AG04450 (cell line): ENCODE data around the gene FARP1. TPM values are rescaled to one million over a fixed set of nuclear protein-coding genes. Genes with fewer than 3 reads are reported as not detected.
"Not testable (repeated sequence)": the region's sequence is repeated elsewhere in the genome, so short reads cannot be mapped to it uniquely, and the experiment has no call there.

Experiments
- CTCF ChIA-PET: fragments of 300-600, 350-600 bp; formaldehyde crosslinking; extraction: SDS; loops from one replicate; lab custom pipeline; 2022; ENCODE audit warnings: antibody characterized with exemption, inconsistent platforms; lab: Charles Lee
- POLR2A ChIA-PET: fragments of 350-600 bp; formaldehyde crosslinking; extraction: SDS; loops from one replicate; lab custom pipeline; 2021; ENCODE audit warnings: antibody characterized with exemption, inconsistent platforms; lab: Yijun Ruan, JAX
- DNase-seq: peaks from one replicate; pipeline ENCODE4 v3.0.0-alpha.2; 2011; ENCODE audit warnings: low read depth, low spot score
- H3K27ac ChIP-seq: one replicate; pipeline ENCODE4 v1.5.1; 2012; ENCODE audit warnings: low read depth, low read length, control low read depth
- H3K27me3 ChIP-seq: one replicate; pipeline ENCODE4 v1.6.0; 2012; ENCODE audit warnings: low read length; ENCODE audit not compliant: control insufficient read depth, insufficient read depth
- H3K4me3 ChIP-seq: 2 replicates; pipeline ENCODE4 v1.5.1; 2011; ENCODE audit warnings: mild to moderate bottlenecking, low read depth, low read length, control low read depth
- H3K9me3 ChIP-seq: 2 replicates; pipeline ENCODE4 v1.5.1; 2012; ENCODE audit warnings: low read length; ENCODE audit not compliant: control insufficient read depth, insufficient read depth
- polyA plus RNA-seq: library from polyadenylated mRNA; depleted of rRNA; stranded (reverse); fragments of >200 nt; gene quantifications from 2 replicates; pipeline ENCODE4 v1.2.3, GENCODE V29; 2011
- TF ChIP-seq, protein P1 (sequence below): IDR thresholded peaks from 2 replicates; pipeline ENCODE4 v1.5.1; 2011; ENCODE audit warnings: low read depth, low read length, control low read depth, inconsistent platforms

Gene FARP1
- polyA plus RNA-seq, 1 experiment = 76.4 TPM

DNA sequence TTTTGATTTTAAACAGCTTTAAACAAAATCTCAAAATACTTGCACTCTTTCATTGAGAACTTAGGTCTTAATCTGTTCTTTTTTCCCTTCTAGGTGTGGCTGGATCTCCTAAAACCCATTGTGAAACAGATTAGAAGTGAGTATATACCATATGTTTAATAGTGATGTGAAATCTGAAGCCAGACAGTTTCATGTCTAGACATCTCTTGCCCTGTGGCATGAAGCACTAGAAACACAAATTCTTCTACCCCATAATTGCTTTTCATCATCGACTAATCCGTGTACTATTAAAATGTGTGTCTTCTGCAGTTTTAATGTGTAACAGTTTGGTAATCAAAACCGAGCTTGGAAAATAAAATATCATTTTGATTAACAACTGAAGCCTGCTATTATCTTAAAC lies 222.4 kb downstream of the FARP1 start:
- TF ChIP-seq, protein P1, sequence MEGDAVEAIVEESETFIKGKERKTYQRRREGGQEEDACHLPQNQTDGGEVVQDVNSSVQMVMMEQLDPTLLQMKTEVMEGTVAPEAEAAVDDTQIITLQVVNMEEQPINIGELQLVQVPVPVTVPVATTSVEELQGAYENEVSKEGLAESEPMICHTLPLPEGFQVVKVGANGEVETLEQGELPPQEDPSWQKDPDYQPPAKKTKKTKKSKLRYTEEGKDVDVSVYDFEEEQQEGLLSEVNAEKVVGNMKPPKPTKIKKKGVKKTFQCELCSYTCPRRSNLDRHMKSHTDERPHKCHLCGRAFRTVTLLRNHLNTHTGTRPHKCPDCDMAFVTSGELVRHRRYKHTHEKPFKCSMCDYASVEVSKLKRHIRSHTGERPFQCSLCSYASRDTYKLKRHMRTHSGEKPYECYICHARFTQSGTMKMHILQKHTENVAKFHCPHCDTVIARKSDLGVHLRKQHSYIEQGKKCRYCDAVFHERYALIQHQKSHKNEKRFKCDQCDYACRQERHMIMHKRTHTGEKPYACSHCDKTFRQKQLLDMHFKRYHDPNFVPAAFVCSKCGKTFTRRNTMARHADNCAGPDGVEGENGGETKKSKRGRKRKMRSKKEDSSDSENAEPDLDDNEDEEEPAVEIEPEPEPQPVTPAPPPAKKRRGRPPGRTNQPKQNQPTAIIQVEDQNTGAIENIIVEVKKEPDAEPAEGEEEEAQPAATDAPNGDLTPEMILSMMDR = no peak
- no peak for DNase-seq
- ChIA-PET CTCF (interaction anchor here (0.9 to 2.1 kb wide), 2 partner anchors 17 to 478 kb away, joined by 3 to 4 read pairs; no protein-coding TSS in a partner anchor), POLR2A (no interaction called here)
- H3K27me3 ChIP-seq = no peaks in the 10 kb centered on the region
- H3K4me3 ChIP-seq = no peak overlapping the region
- H3K9me3 ChIP-seq = no peaks in the 10 kb centered on the region
- no peak overlapping the region for H3K27ac ChIP-seq

GRCh38 chr13:98366010-98366409 lies 223.1 kb downstream of the FARP1 start:
- CTCF ChIA-PET = interaction anchor here (2.1 kb wide), 1 partner anchor 477 kb away, joined by 4 read pairs; no protein-coding TSS in a partner anchor
- Histone ChIP-seq H3K27ac (no peak overlapping the region), H3K9me3 (no peaks in the 10 kb centered on the region), H3K27me3 (no peaks in the 10 kb centered on the region), H3K4me3 (no peak overlapping the region)
- TF ChIP-seq, protein P1 = no peak
- POLR2A ChIA-PET = no interaction called here
- no peak for DNase-seq

- no peak for DNase-seq
- H3K9me3 ChIP-seq = no peaks in the 10 kb centered on the region
- CTCF ChIA-PET = interaction anchor here (2.1 kb wide), 1 partner anchor 477 kb away, joined by 4 read pairs; no protein-coding TSS in a partner anchor
- POLR2A ChIA-PET = no interaction called here
- H3K27me3 ChIP-seq = no peaks in the 10 kb centered on the region
- H3K27ac ChIP-seq = no peak overlapping the region
- TF ChIP-seq, protein P1 = no peak
- no peak overlapping the region for H3K4me3 ChIP-seq
These were observed 223.5 kb downstream of the FARP1 start for GRCh38 chr13:98366443-98366842.

- CTCF ChIA-PET = interaction anchor here (2.1 kb wide), 1 partner anchor 476 kb away, joined by 4 read pairs; no protein-coding TSS in a partner anchor
- Histone ChIP-seq H3K4me3 (no peak overlapping the region), H3K27me3 (no peaks in the 10 kb centered on the region), H3K9me3 (no peaks in the 10 kb centered on the region), H3K27ac (no peak overlapping the region)
- POLR2A ChIA-PET = no interaction called here
- TF ChIP-seq, protein P1 = no peak
- no peak for DNase-seq
These were observed 224.1 kb downstream of the FARP1 start for GRCh38 chr13:98366959-98367358.

DNA sequence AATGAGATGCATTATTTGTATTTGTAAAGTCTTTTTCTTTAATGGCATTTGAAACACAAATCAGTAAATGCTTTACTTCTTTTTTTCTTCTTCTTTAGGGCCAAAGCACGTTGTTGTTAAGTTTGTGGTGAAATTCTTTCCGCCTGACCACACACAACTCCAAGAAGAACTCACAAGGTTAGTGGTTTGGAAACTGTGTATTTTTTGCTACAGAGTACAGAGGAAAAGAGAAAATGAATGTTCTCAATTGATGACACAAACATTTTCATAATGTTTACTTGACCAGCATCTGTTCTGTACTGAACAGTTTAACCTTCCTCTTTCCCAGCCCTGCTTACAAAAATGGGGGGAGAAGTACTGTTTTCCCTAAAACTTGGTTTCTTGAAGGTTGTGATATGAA lies 225.1 kb downstream of the FARP1 start:
- TF ChIP-seq, protein P1 = no peak
- Histone ChIP-seq H3K27me3 (no peaks in the 10 kb centered on the region), H3K9me3 (no peaks in the 10 kb centered on the region), H3K4me3 (no peak overlapping the region), H3K27ac (peak overlapping the region; percentile 43)
- POLR2A ChIA-PET = no interaction called here
- peak; percentile 53 for DNase-seq
- CTCF ChIA-PET = no interaction called here

DNA sequence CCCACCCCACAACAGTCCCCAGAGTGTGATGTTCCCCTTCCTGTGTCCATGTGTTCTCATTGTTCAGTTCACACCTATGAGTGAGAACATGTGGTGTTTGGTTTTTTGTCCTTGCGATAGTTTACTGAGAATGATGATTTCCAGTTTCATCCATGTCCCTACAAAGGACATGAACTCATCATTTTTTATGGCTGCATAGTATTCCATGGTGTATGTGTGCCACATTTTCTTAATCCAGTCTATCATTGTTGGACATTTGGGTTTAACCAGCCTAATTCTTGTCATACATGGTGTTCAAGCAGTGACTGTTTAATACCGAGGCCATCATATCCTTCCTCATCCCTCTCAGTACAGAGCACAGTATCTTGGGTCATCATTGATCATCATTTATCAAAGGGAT lies 226.6 kb downstream of the FARP1 start:
- H3K4me3 ChIP-seq, H3K27ac ChIP-seq, DNase-seq, CTCF ChIA-PET, H3K27me3 ChIP-seq, H3K9me3 ChIP-seq: not testable (repeated sequence)
- POLR2A ChIA-PET = interaction anchor here (1.4 kb wide), 1 partner anchor 197 kb away, joined by 3 read pairs; no protein-coding TSS in a partner anchor
